ENCODE results near the gene KIRREL3. TPM values are rescaled to one million over a fixed set of nuclear protein-coding genes. Genes with fewer than 3 reads are reported as not detected.
A peak's percentile ranks its signal among the peaks of the same experiment; 100 is the strongest.

The KIRREL3 gene
- total and polyA plus RNA-seq, 2 of the 4 experiments (the other 2 are of a cell fraction), result 10.9 to 15.9 TPM

DNA sequence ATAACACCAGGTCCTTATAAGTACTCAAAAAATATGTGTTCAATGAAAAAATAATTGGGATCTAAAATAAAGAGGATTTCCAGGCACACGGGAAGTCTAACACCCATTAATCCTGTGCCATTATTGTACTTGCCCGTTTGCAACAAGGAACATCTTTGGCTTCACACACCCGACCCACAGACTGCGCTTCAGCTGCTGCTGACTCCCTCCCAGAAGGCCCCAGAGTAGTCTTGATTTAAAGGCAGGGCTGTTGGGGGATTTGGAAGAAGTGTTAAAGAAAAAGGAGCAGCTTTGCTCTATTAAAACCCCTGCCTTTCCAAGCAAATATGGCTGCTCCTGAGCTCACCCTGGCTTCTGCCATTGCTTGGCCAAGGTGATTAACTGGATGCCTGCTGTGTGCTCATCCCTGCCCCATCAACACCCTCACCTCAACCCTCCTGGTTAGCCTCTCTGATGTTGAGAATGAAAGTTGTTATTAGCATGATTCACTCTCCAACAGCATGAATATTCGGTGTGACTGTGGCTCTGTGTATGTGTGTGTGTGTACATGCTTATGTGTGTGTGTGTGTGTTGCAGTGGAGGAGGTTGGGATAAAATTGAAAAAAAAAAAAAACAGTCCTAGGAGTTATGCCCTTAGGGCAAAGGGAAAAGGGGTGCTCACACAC lies 76.1 kb downstream of the KIRREL3 start:
- Histone ChIP-seq H3K9ac (ENCODE audit: low read depth, low read length) (no peak overlapping the region), H3K4me3 (ENCODE audit: insufficient read depth, low read depth, low read length) (no peak overlapping the region), H4K8ac (ENCODE audit: low read depth in 2 of 2, low read length in 2 of 2) (no peak overlapping the region), H3K9me1 (ENCODE audit: insufficient read depth, low read length) (peaks cover 27% of the 10 kb centered on the region), H2AK5ac (ENCODE audit: low read depth, low read length) (peak overlapping the region; percentile 58; the same call in 1 of the 2 replicates), H3K36me3 (ENCODE audit: control insufficient read depth, insufficient read depth, low read length) (no peaks in the 10 kb centered on the region), H4K91ac (ENCODE audit: insufficient read depth, low read depth, low read length) (no peak overlapping the region), H3K4ac (ENCODE audit: low read depth, low read length) (no peak overlapping the region), H2AFZ (replicated peaks; ENCODE audit: low read length, poor library complexity) (no peak overlapping the region), H3K9me3 (ENCODE audit: control insufficient read depth, insufficient read depth, low read length) (no peaks in the 10 kb centered on the region), H3K56ac (ENCODE audit: extremely low read depth, insufficient read depth, low read length) (no peak overlapping the region), H3K27ac (ENCODE audit: insufficient read depth, low read length) (no peak overlapping the region), H3K79me1 (ENCODE audit: low read depth in 1 of 2, low read length in 2 of 2) (peaks cover 26 to 51% of the 10 kb centered on the region in 2 experiments), H3K14ac (replicated peaks; ENCODE audit: low read depth, low read length) (no peak overlapping the region), H2AK9ac (replicated peaks; ENCODE audit: low read depth, low read length, poor library complexity) (no peak overlapping the region), H2BK15ac (ENCODE audit: low read depth, low read length) (no peak overlapping the region; the same call in 2 of the 3 replicates), H3K4me2 (ENCODE audit: low read depth, low read length) (no peak overlapping the region), H4K5ac (ENCODE audit: low read depth, low read length) (no peak overlapping the region), H3K23ac (ENCODE audit: low read depth, low read length) (no peak overlapping the region), H3K27me3 (ENCODE audit: control insufficient read depth, insufficient read depth, low read length) (no peaks in the 10 kb centered on the region), H2BK120ac (ENCODE audit: low read depth, low read length) (no peak overlapping the region), H2BK20ac (ENCODE audit: low read depth, low read length) (no peak overlapping the region), H3K4me1 (ENCODE audit: control insufficient read depth, insufficient read depth, low read length) (peaks cover 16% of the 10 kb centered on the region), H2BK5ac (ENCODE audit: low read depth, low read length, poor library complexity, severe bottlenecking) (no peak overlapping the region), H3K18ac (ENCODE audit: low read depth, low read length) (no peak overlapping the region), H4K20me1 (ENCODE audit: insufficient read depth, low read length) (peaks cover 10% of the 10 kb centered on the region; the same call in 1 of the 2 replicates)
- BruUV-seq (replicated peaks), result no TSS peak
- in situ Hi-C loops (cut with MboI; ENCODE audit: low sequenced_read_pairs), result no loop called here
- ATAC-seq (ENCODE audit: low read depth), result no peak
- dilution Hi-C loops (cut with HindIII; ENCODE audit: low sequenced_read_pairs, unreplicated experiment), result no loop called here
- CTCF ChIA-PET, result interaction anchor here (1.0 kb wide), 1 partner anchor 66 kb away, joined by 3 read pairs; no protein-coding TSS in a partner anchor
- TF ChIP-seq NFE2L2 (IDR thresholded peaks at IDR 0.05; ENCODE audit: low read depth, low read length) (no peak), BHLHE40 (IDR thresholded peaks at IDR 0.05; ENCODE audit: low read depth, low read length) (no peak), POLR2A (IDR thresholded peaks at IDR 0.05; ENCODE audit: low read depth, low read length) (no peak)
- no peak for DNase-seq
- POLR2A ChIA-PET (ENCODE audit: unreplicated experiment), result no interaction called here
- no CpG with 5 or more reads among the region's 5 CpGs for WGBS, 2 experiments (ENCODE audit: extremely low coverage in 2 of 2, insufficient read length in 1 of 2)
- intact Hi-C loops (cut with micrococcal nuclease), result no loop called here

All from IMR-90 (cell line).